ENCODE results near the gene ABCA2.

DNA sequence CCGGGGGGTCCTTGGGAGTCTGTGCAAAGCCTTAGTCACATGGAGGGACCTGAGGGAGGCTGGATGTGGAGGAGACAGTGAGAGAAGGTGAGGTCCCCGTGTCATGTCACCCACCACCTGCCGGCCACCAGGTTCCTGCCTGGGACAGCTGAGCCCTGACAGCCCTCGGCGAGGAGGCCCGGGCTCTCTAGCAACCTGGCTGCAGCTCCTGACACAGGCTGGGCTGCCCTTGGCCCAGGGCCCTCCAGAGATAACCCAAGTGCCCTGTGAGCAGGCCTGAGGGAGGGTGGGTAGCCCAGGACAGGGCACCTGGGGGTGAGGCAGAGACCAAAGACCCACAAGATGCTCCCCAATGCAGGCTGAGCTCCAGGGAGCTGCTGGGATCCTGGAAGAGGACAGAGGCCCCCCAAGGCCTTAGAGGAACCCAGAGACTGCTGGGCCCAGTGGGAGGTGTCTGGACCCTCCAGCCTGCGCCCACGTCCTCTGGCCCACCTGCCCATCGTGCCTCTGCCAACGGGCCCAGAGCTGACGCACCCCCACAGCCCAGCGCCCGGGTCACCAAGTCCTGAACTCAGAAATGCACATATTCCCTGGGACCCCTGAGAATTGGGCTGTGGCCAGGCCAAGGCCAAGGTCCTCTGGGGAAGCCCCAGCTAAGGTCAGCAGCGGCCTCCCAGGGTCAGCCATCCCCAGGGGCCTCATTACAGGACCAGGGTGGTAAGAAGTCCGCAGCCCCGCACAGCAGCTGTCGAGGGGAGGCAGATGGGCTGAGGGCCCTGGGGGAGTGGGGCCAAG, 59.5 kb downstream of the ABCA2 start:
- TF ChIP-seq, protein P1, sequence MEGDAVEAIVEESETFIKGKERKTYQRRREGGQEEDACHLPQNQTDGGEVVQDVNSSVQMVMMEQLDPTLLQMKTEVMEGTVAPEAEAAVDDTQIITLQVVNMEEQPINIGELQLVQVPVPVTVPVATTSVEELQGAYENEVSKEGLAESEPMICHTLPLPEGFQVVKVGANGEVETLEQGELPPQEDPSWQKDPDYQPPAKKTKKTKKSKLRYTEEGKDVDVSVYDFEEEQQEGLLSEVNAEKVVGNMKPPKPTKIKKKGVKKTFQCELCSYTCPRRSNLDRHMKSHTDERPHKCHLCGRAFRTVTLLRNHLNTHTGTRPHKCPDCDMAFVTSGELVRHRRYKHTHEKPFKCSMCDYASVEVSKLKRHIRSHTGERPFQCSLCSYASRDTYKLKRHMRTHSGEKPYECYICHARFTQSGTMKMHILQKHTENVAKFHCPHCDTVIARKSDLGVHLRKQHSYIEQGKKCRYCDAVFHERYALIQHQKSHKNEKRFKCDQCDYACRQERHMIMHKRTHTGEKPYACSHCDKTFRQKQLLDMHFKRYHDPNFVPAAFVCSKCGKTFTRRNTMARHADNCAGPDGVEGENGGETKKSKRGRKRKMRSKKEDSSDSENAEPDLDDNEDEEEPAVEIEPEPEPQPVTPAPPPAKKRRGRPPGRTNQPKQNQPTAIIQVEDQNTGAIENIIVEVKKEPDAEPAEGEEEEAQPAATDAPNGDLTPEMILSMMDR (IDR thresholded peaks at IDR 0.05): no peak
- no peak for TF ChIP-seq POLR2A (IDR thresholded peaks at IDR 0.05)
